Stimulated activated CD8-positive, alpha-beta memory T cell treated with anti-CD3 and anti-CD28 coated beads, Interleukin-7, amount 100 ng/mL, for 24 hours (primary cell): ENCODE data around the gene MYL2.

Experiments used
- DNase-seq: peaks from one replicate; pipeline ENCODE4 v3.0.0-alpha.2; 2020; ENCODE audit warnings: low read depth

Gene MYL2

DNA sequence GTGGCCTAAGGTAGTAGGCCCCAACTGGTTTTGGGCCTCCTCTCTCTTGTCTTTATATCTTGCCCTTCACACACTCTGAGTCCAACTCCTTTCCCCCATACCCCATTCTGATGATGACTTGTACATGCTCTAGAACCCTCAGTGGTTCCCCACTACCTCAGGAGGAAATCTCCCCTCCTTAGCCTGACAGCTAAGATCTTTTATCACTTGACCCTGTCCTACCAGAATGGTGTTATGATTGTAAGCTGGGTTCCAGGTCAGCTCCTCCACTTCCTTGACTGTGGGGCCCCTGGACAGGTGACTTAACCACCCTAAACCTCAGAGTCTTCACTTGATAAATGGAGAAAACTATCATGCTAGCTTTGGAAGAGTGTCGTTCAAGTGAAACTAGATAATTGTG lies 9.4 kb upstream of the MYL2 start:
- DNase-seq: no peak

DNA sequence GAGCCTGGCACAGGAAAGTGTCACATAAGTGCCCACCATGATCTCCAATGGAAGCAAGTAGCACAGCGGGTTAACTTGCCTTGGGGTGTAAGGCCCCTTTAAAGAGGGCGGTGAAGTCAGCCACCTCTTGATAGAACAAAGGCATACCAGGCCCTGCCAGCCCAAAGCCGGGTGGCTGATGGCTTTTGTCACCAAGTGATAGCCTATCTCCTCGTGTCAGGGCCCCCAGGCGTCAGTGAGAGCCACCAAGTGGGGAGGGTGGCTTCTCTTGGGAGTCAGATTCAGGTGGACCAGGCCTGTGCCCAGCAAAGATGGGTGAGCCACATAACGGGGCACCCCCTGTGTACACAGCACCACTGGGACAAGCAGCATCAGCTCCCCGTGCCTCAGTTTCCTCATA lies 8.3 kb upstream of the MYL2 start:
- DNase-seq: no peak

DNA sequence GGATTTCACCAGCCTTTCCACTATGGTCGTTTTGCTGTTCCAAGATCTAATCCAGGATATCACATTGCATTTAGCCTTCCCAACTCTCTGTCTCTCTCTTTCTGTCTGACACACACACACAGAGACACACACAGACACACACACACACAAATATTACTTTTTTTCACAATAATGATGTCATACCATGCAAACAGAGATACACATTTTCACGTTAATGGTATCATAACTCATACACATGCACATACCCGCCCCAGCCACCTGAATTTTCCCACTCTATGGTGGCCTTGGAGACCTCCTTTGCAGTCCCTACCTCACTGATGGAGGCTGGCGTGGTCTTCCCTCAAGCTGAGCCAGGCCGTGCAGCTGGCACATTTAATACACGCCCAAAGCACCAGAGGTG lies 7.2 kb upstream of the MYL2 start:
- no peak for DNase-seq

DNA sequence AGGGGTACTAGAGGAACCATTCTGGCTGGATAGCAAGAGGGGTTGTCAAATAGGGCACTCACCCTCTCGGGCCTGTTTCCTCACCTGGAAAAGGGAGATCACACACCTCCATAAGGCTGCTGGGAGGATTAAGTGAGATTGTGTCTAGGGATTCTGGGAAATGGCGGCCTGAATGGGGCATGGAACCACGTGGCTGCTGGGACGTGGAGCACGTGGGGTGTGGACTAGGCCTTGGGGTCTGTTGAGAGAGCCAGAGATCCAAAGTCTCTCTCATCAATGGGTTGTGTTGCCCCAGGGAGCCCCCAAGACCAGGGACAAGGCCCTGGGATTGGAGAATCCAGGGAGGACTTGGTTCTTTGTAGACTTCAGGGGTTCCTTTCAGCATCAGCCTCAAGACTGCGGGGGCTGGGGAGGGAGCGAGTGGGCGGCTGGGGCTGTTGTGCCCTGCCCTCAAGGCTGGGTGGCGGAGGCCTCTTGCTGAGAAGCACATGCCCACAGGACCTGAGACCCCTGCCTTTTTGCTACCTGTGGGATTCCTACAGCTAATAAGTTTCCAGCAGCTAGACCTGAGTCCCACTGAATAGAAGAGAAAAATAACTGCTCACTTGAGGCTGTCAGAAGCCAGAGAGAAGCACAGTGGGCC lies 3.4 kb upstream of the MYL2 start:
- no peak for DNase-seq

DNA sequence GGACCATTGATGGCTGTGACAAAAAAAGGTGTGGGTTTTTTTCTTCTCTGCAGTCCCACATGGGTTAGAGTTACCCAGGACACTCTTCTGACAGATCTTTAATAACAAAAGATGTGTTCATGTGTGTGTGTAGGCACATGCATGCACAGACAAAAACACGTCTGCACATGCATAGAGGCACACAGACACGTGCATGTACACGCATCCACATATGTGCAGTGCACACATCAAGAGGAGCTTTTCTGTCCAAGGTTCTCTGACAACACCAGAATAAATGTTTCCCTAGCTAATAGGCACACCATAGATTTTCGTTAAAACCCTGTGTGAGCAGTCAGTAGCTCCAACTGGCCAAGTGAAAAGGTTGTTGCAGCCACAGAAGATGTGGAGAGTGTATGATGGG lies 2.8 kb upstream of the MYL2 start:
- no peak for DNase-seq

DNA sequence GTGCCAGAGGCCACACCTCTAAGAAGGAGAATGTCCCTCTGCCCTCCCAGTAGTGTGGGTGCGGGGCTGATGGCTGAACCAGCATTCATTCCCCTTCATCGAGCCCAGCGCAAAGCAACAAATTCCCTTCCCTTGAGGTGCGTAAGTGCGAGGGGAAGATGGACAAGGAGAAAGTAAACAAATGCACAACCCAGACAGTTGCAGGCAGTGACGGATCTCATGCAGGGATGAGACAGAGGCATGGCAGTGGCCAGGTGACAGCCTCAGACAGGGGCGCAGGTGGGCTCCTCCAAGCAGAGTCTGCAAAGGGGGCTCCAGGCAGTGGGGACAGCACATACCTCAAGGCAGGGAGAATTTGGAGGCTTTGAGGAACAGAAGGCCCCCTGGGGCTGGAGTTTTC lies 2.3 kb upstream of the MYL2 start:
- no peak for DNase-seq

DNA sequence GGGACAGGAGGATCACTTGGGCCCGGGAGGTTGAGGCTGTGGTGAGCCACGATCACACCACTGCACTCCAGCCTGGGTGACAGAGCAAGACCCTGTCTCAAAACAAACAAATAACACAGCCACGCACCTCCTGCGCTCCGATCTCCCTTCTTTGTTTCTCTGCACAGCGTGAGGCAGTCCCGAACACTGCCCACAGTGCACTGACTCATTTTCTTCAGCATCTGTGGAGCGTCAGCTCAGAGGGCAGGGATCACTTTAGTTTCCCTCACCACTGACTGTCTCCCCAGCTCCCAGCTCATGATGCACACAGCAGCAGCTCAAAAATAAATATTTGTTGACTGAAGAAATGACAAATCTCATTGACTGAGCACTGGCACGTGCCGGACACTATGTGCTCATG lies 883 bp upstream of the MYL2 start:
- DNase-seq: no peak

DNA sequence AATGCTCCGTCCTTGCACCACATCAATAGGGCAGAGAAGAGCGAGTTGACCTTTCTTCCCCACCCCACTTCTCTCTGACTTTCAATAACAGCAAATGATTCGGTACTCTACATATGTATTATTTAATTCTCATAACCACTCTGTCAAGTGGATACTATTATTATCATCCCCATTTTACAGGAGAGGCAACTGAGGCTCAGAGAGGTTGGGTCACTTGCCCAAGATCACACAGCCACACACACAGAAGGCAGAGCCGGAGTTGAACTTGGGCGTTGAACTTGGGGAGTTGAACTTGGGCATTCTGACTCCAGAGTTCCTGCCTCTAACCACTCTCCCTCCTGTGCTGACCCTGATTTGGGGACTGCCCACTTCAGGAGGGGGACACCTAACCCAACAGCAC lies 659 bp downstream of the MYL2 start:
- no peak for DNase-seq

DNA sequence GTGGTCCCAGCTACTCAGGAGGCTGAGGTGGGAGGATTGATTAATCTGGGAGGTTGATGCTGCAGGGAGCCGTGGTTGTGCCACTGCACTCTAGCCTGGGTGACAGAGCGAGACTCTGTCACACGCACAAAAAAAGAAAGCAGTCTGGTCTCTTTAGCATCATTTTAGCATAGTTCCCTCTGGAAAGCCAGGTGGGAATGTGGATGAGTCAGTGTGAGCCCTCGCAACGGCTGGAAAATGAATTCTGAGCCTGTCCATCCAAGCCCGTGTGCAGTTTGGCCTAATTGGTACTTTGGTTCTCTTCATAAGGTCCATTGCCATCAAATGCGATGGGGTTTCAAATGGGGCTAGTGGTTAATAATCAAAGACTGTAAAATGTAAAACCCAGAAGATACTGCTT lies 2.4 kb downstream of the MYL2 start:
- no peak for DNase-seq

DNA sequence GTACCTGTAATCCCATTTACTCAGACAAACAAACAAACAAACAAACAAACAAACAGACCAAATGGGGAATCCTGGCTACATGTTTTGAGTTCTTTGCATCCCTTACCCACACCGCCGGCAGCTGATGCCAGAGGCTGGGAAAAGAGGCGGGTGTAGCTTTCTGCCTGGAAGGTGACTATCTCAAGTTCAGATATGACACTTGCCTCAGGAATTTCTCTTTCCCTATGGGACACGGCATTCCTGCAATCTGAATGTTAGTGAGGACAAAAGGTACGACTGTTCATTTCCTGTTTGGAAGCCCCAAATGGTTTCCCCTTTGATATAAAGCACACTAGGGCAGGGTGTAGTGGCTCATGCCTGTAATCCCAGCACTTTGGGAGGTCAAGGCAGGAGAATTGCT lies 2.9 kb downstream of the MYL2 start:
- no peak for DNase-seq

DNA sequence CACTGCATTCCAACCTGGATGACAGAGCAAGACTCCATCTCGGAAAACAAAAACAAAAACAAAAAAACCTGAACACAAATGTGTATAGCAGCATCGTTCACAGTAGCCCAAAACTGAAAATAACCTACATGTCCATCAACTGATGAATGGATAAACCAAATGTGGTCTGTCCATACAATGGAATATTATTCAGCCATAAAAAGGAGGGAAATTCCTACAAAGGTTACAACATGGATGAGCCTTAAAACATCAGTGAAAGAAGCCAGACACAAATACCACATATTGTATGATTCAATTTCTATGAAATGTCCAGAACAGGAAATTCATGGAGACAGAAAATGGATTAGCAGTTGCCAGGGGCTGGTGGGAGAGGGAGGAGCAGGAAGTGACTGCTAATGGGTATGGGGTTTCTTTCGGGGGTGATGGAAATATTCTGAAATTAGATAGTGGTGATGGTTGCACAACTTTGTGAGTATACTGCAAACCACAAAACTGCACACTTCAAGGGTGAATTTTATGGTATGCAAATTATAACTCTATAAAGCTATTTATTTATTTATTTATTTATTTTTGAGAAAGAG lies 4.0 kb downstream of the MYL2 start:
- no peak for DNase-seq

DNA sequence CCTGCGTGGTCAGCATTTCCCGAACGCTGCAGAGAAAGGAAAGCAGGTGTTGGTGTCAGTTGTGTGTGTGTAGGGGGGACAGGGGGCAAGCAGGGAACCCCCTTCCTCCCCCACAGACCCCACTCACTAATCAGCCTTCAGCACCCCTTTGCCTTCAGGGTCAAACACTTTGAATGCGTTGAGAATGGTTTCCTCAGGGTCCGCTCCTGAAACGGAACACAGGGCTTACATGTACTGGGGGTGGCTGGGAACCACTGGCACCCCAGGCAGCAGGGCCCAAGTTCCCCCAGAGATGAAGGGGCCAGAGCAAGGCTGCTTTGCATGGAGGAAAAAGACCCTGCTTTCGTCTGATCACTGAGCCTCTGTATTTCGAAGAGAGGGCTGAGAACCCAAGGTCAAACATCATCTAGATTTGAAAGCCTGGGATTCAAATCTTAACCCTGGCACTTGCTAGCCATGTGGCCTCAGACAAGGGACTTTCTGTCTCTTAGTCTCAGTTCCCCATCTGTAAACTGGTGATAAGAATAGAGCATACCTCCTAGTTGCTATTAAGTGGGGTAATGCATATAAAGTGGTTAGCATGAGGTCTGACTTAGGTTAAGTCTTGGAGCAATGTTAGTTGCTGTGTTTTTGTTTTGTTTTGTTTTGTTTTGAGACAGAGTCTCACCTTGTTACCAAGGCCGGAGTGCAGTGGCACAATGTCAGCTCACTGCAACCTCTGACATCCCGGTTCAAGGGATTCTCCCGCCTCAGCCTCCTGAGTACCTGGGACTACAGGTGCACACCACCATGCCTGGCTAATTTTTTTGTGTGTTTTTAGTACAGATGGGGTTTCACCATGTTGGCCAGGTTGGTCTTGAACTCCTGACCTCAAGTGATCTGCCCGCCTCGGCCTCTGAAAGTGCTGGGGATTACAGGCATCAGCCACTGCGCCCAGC lies 7.0 kb downstream of the MYL2 start:
- no peak for DNase-seq

DNA sequence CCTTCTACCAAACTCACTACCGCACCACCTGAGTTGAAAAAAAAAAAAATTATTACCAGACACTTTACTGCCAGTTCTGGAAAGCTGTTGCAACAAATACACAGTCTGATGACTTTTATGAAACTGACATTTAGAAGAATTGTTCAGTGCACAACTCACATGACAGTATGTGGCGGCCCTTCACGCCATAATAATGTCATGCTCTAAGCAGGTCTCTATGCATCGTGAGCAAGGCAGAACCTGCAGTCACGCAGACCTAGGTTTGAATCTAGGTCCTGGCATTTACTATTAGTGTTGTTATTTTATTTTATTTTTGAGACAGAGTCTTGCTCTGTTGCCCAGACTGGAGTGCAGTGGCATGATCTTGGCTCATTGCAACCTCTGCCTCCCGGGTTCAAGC lies 8.1 kb downstream of the MYL2 start:
- DNase-seq: no peak

DNA sequence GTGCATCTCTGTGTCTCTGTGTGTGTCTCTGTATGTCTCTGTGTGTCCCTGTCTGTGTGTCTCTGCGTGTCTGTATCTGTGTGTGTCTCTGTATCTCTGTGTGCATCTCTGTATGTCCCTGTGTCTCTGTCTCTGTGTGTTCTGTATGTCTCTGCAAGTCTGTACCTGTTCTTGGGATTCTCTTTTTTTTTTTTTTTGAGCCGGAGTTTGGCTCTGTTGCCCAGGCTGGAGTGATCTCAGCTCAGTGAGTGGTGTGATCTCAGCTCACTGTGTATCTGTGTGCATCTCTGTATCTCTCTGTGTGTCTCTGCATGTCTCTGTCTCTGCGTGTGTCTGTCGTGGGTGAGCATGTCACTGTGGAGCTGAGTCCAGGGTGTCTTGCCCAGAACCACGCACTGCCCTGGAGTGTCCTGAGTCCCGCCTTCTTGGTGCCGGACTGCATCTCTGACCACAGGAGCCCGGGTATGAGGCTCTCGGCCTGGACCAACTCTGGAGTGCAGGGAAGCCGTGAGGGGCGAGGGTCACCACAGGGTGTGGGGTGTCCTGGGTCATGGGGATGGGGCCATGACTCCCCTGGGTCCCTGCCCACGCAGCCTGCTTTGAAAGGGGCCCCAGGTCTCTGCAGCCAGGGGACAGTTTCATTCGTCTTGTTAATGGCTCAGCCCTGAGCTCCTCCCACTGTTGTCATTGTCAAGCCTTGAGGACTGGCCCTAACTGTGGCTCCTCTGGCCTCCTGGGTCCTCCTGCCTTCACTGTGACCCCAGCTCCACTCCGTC lies 11.8 kb downstream of the MYL2 start:
- no peak for DNase-seq

DNA sequence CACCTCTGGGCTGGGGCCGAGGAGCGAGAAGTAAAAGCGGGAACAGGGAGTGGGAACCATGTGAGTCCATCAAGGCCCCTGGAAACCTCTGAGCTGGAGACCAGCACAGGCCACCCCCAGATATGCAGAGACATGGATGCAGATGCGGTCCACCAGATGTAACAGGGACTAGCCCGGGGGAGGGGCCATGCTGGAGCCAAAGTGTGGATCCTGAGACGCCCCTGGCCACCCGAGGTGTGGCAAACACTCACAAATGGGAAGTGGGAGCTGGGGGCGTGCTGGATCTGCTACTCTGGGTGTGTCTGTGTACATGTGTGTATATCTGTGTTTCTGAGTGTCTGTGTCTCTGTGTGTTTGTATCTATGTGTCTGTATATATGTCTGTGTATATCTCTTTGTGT lies 12.8 kb downstream of the MYL2 start:
- DNase-seq: no peak

DNA sequence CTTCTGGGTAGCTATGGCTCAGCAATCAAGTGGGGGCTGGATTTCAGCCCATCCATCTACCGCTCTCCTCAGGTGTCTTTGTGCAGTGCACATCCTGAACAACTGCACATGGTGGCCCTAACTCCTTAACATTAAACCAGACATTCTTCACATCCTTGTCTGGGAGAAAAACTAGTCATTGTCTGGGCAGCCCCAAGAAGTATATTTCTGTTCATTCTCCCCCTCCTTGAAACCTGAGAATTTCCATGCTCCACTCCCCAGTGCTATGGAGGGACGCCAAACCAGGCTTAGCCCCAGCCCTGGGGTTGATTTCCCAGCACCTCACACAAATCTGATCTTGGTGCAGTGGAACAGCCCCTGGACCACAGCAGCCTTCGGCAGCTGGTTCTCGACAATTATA lies 13.4 kb downstream of the MYL2 start:
- DNase-seq: no peak

DNA sequence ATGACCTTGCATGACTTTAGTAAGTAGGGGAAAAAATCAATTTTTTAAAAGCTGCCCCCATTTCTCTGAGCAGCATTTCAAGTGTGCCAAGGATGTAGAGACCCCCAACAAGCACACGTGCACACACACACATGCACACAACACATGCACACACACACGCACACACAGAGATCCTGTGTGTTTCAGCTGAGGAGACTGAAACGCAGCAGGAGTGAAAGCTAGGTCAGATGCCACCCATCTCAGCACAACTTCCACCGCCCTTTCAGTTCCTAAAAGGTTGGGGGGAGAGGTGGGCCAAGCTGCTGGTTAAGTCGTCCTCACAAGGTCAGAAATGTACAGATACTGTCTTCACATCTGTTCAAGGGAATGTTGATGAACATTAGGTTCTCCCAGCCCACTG lies 13.9 kb downstream of the MYL2 start:
- DNase-seq: no peak

DNA sequence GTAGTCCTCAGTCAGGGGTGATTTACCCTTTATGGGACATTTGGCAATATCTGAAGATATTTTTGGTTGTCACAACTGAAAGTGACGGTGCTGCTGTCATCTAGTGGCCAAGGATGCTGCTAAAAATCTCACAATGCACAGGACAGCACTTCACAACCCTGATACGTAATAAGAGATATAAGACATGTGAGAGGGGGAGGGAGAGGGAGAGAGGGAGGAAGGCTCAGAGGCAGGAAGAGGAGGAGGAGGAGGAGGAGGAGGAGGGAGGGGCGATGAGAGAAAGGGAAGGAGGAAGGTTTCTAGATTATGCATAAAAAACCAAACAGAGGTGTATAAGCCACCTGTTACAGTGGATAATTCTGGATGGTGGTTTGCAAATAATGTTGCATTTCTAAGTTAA lies 14.3 kb downstream of the MYL2 start:
- no peak for DNase-seq

DNA sequence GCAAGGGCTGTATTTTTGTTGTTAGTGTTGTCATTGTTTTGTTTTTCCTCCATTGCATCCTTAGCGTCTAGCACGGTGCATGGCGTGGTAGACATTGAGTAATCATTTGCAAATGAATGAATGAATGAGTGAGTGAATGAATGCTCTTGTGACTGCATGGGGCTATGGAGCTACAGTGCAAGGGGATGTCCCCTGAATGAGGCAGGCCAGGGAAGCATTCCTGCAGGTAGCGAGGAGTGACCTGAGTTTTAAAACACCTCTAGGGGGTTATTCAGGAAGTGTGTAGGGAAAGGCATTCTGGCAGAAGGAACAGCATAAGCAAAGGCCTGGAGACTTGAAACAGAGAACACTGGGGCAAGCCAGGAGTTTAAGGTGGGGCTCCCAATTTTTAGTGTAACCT lies 16.9 kb downstream of the MYL2 start:
- DNase-seq: no peak

DNA sequence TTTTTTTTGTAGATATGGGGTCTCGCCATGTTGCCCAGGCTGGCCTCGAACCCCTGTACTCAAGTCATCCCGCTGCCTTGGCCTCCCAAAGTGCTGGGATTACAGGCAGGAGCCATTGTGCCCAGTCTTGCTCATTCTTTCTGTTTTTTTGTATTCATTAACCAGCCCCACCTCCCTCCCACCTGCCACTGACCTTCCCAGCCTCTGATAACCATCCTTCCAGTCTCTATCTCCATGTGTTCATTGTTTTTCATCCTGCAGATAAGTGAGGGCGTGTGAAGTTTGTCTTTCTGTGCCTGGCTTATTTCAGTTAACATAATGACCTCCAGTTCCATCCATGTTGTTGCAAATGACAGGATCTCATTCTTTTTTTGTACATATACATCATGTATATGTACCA lies 19.0 kb downstream of the MYL2 start:
- no peak for DNase-seq

DNA sequence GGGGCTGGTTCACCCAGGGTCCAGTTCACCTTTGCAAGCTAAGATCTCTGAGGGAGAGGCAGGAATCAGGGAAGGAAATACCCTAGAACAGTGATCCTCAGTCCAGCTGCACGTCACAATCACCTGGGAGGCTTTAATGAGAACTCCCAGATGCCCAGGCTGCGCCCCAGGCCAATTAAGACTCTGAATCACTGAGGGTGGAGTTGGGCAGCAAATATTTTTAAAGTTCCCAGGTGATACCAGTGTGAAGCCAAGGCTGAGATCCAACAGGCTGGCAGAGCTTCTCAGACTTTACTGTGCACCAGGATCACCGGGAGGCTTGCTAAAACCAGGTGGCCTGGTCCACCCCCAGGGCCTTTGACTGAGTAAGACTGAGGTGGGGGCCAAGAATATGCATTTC lies 23.8 kb downstream of the MYL2 start:
- no peak for DNase-seq

DNA sequence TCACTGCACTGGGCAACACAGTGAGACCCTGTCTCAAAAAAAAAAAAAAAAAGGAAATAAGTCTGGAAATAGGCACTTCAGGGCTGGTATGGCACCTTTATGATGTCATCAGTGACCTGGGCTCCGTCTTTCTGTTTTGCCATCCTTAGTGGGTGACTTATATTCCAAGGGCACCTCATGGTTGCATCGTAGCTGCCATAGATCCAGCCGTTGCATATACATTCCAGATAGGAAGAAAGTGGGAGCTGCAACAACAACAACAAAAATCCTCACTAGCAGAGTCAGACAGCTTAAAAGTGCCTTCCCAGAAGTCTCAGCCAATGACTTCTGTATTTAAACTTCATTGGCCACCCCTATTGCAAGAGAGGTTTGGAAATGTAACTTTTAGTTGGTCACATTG lies 26.4 kb downstream of the MYL2 start:
- no peak for DNase-seq

DNA sequence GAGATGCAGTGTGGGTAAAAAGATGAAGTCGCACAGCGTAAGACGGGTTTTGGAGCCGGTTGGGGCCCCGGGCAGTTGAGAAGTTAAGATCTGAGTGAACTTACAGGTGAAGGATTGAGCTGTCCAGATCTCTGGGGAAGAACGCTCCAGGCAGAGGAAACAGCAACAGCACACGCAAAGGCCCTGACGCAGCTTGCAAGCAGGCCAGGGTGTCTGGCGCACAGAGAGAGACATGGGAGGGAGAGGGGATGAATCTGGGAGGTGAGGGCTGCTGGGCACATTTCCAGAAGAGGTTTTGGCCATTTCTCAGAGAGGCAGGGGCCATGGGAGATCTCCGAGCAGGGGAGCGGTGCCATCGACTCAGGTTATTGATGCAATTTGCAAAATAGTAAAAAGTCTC lies 31.0 kb downstream of the MYL2 start:
- DNase-seq: no peak
